ENCODE results near the gene SCLY. TPM values are rescaled to one million over a fixed set of nuclear protein-coding genes. Genes with fewer than 3 reads are reported as not detected.
A peak's percentile ranks its signal among the peaks of the same experiment; 100 is the strongest.

SCLY gene
- total and polyA plus RNA-seq, 9 donors = 5.3 to 11.6 (median 9.6) TPM

- H3K9me3 ChIP-seq (replicated peaks; ENCODE audit: control insufficient read depth, low read depth, low read length) = no peaks in the 10 kb centered on the region
Observed at GRCh38 chr2:238120463-238121298, 59.9 kb downstream of the SCLY start.

GRCh38 chr2:238121511-238122286 lies 60.9 kb downstream of the SCLY start:
- WGBS (ENCODE audit: insufficient coverage) = 88% methylated on average over 19 of the region's 27 CpGs

More at GRCh38 chr2:238120463-238121298, 59.9 kb downstream of the SCLY start:
- no peaks in the 10 kb centered on the region for H3K36me3 ChIP-seq (ENCODE audit: control insufficient read depth, insufficient read depth, low read length)
- peak; percentile 49 for DNase-seq
- WGBS (ENCODE audit: insufficient coverage) = 40% methylated on average over 14 of the region's 30 CpGs
- no peak overlapping the region for H3K27ac ChIP-seq (ENCODE audit: low read length)
- H3K27me3 ChIP-seq (ENCODE audit: control insufficient read depth, insufficient read depth, low read length) = peaks cover 5% of the 10 kb centered on the region
- H3K4me3 ChIP-seq (ENCODE audit: low read length) = no peak overlapping the region
- peaks cover 26% of the 10 kb centered on the region for H3K4me1 ChIP-seq (ENCODE audit: control insufficient read depth, insufficient read depth, low read length)

GRCh38 chr2:238122287-238123217 lies 61.8 kb downstream of the SCLY start:
- 74% methylated on average over 21 of the region's 29 CpGs for WGBS (ENCODE audit: insufficient coverage)
- H3K4me1 ChIP-seq (ENCODE audit: control insufficient read depth, insufficient read depth, low read length) = peaks cover 32% of the 10 kb centered on the region
- DNase-seq = no peak
- H3K36me3 ChIP-seq (ENCODE audit: control insufficient read depth, insufficient read depth, low read length) = no peaks in the 10 kb centered on the region
- H3K4me3 ChIP-seq (ENCODE audit: low read length) = no peak overlapping the region
- peaks cover 5% of the 10 kb centered on the region for H3K27me3 ChIP-seq (ENCODE audit: control insufficient read depth, insufficient read depth, low read length)
- H3K9me3 ChIP-seq (replicated peaks; ENCODE audit: control insufficient read depth, low read depth, low read length) = no peaks in the 10 kb centered on the region
- no peak overlapping the region for H3K27ac ChIP-seq (ENCODE audit: low read length)

More at GRCh38 chr2:238121511-238122286, 60.9 kb downstream of the SCLY start:
- DNase-seq = no peak
- no peaks in the 10 kb centered on the region for H3K9me3 ChIP-seq (replicated peaks; ENCODE audit: control insufficient read depth, low read depth, low read length)
- peaks cover 5% of the 10 kb centered on the region for H3K27me3 ChIP-seq (ENCODE audit: control insufficient read depth, insufficient read depth, low read length)
- H3K4me1 ChIP-seq (ENCODE audit: control insufficient read depth, insufficient read depth, low read length) = peaks cover 26% of the 10 kb centered on the region
- H3K36me3 ChIP-seq (ENCODE audit: control insufficient read depth, insufficient read depth, low read length) = no peaks in the 10 kb centered on the region
- H3K27ac ChIP-seq (ENCODE audit: low read length) = no peak overlapping the region
- H3K4me3 ChIP-seq (ENCODE audit: low read length) = no peak overlapping the region

- WGBS (ENCODE audit: insufficient coverage) = 63% methylated on average over 18 of the region's 22 CpGs
- Histone ChIP-seq H3K4me3 (ENCODE audit: low read length) (no peak overlapping the region), H3K27me3 (ENCODE audit: control insufficient read depth, insufficient read depth, low read length) (peaks cover 7% of the 10 kb centered on the region), H3K4me1 (ENCODE audit: control insufficient read depth, insufficient read depth, low read length) (peaks cover 39% of the 10 kb centered on the region), H3K27ac (ENCODE audit: low read length) (no peak overlapping the region), H3K36me3 (ENCODE audit: control insufficient read depth, insufficient read depth, low read length) (no peaks in the 10 kb centered on the region), H3K9me3 (replicated peaks; ENCODE audit: control insufficient read depth, low read depth, low read length) (no peaks in the 10 kb centered on the region)
- no peak for DNase-seq
Observed at GRCh38 chr2:238123218-238123971, 62.6 kb downstream of the SCLY start.

- WGBS (ENCODE audit: insufficient coverage) = 39% methylated on average over 11 of the region's 14 CpGs
- Histone ChIP-seq H3K36me3 (ENCODE audit: control insufficient read depth, insufficient read depth, low read length) (no peaks in the 10 kb centered on the region), H3K4me1 (ENCODE audit: control insufficient read depth, insufficient read depth, low read length) (peaks cover 39% of the 10 kb centered on the region), H3K27me3 (ENCODE audit: control insufficient read depth, insufficient read depth, low read length) (peaks cover 7% of the 10 kb centered on the region), H3K9me3 (replicated peaks; ENCODE audit: control insufficient read depth, low read depth, low read length) (no peaks in the 10 kb centered on the region), H3K4me3 (ENCODE audit: low read length) (no peak overlapping the region), H3K27ac (ENCODE audit: low read length) (no peak overlapping the region)
- DNase-seq = no peak
Observed at GRCh38 chr2:238123991-238124470, 63.2 kb downstream of the SCLY start.

GRCh38 chr2:238124488-238125126 lies 63.8 kb downstream of the SCLY start:
- peaks cover 38% of the 10 kb centered on the region for H3K4me1 ChIP-seq (ENCODE audit: control insufficient read depth, insufficient read depth, low read length)
- H3K27ac ChIP-seq (ENCODE audit: low read length) = no peak overlapping the region
- H3K36me3 ChIP-seq (ENCODE audit: control insufficient read depth, insufficient read depth, low read length) = no peaks in the 10 kb centered on the region
- H3K4me3 ChIP-seq (ENCODE audit: low read length) = no peak overlapping the region
- WGBS (ENCODE audit: insufficient coverage) = 87% methylated on average over 18 of the region's 19 CpGs
- DNase-seq = no peak
- no peaks in the 10 kb centered on the region for H3K9me3 ChIP-seq (replicated peaks; ENCODE audit: control insufficient read depth, low read depth, low read length)
- peaks cover 5% of the 10 kb centered on the region for H3K27me3 ChIP-seq (ENCODE audit: control insufficient read depth, insufficient read depth, low read length)

- Histone ChIP-seq H3K27ac (ENCODE audit: low read length) (no peak overlapping the region), H3K4me1 (ENCODE audit: control insufficient read depth, insufficient read depth, low read length) (peaks cover 31% of the 10 kb centered on the region), H3K4me3 (ENCODE audit: low read length) (no peak overlapping the region), H3K36me3 (ENCODE audit: control insufficient read depth, insufficient read depth, low read length) (no peaks in the 10 kb centered on the region), H3K9me3 (replicated peaks; ENCODE audit: control insufficient read depth, low read depth, low read length) (no peaks in the 10 kb centered on the region), H3K27me3 (ENCODE audit: control insufficient read depth, insufficient read depth, low read length) (peaks cover 3% of the 10 kb centered on the region)
- 74% methylated on average over 10 of the region's 20 CpGs for WGBS (ENCODE audit: insufficient coverage)
- DNase-seq = no peak
Observed at GRCh38 chr2:238125127-238125885, 64.5 kb downstream of the SCLY start.

- Histone ChIP-seq H3K27me3 (ENCODE audit: control insufficient read depth, insufficient read depth, low read length) (peaks cover 3% of the 10 kb centered on the region), H3K27ac (ENCODE audit: low read length) (no peak overlapping the region)
- 95% methylated on average over 2 of the region's 2 CpGs for WGBS (ENCODE audit: insufficient coverage)
Observed at GRCh38 chr2:238126338-238126737, 65.5 kb downstream of the SCLY start.

More at GRCh38 chr2:238126338-238126737, 65.5 kb downstream of the SCLY start:
- peaks cover 25% of the 10 kb centered on the region for H3K4me1 ChIP-seq (ENCODE audit: control insufficient read depth, insufficient read depth, low read length)
- no peak overlapping the region for H3K4me3 ChIP-seq (ENCODE audit: low read length)
- H3K9me3 ChIP-seq (replicated peaks; ENCODE audit: control insufficient read depth, low read depth, low read length) = no peaks in the 10 kb centered on the region
- no peak for DNase-seq
- no peaks in the 10 kb centered on the region for H3K36me3 ChIP-seq (ENCODE audit: control insufficient read depth, insufficient read depth, low read length)
